Muscle of back (tissue), 11 donors: Measurements from ENCODE around the gene CPNE4. TPM values are rescaled to one million over a fixed set of nuclear protein-coding genes. Genes with fewer than 3 reads are reported as not detected.

Experiments used
- DNase-seq, 3 donors: peaks; one replicate each; pipeline versions ENCODE4 v3.0.0 to v3.0.0-alpha.2; 2013
- polyA plus RNA-seq, 10 donors: library from polyadenylated mRNA; unstranded; fragments of 120-200 nt; gene quantifications; one replicate each; pipeline ENCODE4 v1.2.1, GENCODE V29; 2013; ENCODE audit not compliant: insufficient read length in 10 of 10

Gene CPNE4
- polyA plus RNA-seq, 10 donors = 0.11 to 1.3 (median 0.34) TPM; not detected in 2

GRCh38 chr3:131735544-131735943, 299.3 kb downstream of the CPNE4 start:
- DNase-seq = no peak

GRCh38 chr3:131735116-131735515, 299.7 kb downstream of the CPNE4 start:
- peak in 1 of 3 donors; percentile 77 for DNase-seq

GRCh38 chr3:131733086-131733841, 301.6 kb downstream of the CPNE4 start:
- DNase-seq = no peak

GRCh38 chr3:131731709-131732108, 303.1 kb downstream of the CPNE4 start:
- no peak for DNase-seq

GRCh38 chr3:131730581-131730980, 304.2 kb downstream of the CPNE4 start:
- no peak for DNase-seq

GRCh38 chr3:131729643-131730017, 305.2 kb downstream of the CPNE4 start:
- DNase-seq = no peak

- DNase-seq = no peak
These were observed 305.7 kb downstream of the CPNE4 start for GRCh38 chr3:131728898-131729642.

- DNase-seq = no peak
These were observed 309.4 kb downstream of the CPNE4 start for GRCh38 chr3:131725414-131725813.

GRCh38 chr3:131723343-131723742, 311.5 kb downstream of the CPNE4 start:
- DNase-seq = no peak

GRCh38 chr3:131717493-131717892, 317.3 kb downstream of the CPNE4 start:
- no peak for DNase-seq

- DNase-seq = no peak
These were observed 317.9 kb downstream of the CPNE4 start for GRCh38 chr3:131716943-131717342.

- no peak for DNase-seq
These were observed 318.8 kb downstream of the CPNE4 start for GRCh38 chr3:131716007-131716406.

- no peak for DNase-seq
These were observed 320.1 kb downstream of the CPNE4 start for GRCh38 chr3:131714585-131715220.

- DNase-seq = no peak
These were observed 321.2 kb downstream of the CPNE4 start for GRCh38 chr3:131713416-131714123.

GRCh38 chr3:131712662-131713061, 322.2 kb downstream of the CPNE4 start:
- DNase-seq = peak in 1 of 3 donors; percentile 6

- no peak for DNase-seq
These were observed 323.6 kb downstream of the CPNE4 start for GRCh38 chr3:131711114-131711768.

GRCh38 chr3:131708241-131708640, 326.6 kb downstream of the CPNE4 start:
- peak in 1 of 3 donors; percentile 64 for DNase-seq

- DNase-seq = peak in 1 of 3 donors; percentile 22
These were observed 329.2 kb downstream of the CPNE4 start for GRCh38 chr3:131705558-131706051.

- DNase-seq = no peak
These were observed 329.7 kb downstream of the CPNE4 start for GRCh38 chr3:131705099-131705498.

GRCh38 chr3:131704098-131704497, 330.7 kb downstream of the CPNE4 start:
- no peak for DNase-seq

GRCh38 chr3:131702146-131702545, 332.7 kb downstream of the CPNE4 start:
- DNase-seq = peak in 1 of 3 donors; percentile 66
